ENCODE data around the gene GAP43.

Gene GAP43

DNA sequence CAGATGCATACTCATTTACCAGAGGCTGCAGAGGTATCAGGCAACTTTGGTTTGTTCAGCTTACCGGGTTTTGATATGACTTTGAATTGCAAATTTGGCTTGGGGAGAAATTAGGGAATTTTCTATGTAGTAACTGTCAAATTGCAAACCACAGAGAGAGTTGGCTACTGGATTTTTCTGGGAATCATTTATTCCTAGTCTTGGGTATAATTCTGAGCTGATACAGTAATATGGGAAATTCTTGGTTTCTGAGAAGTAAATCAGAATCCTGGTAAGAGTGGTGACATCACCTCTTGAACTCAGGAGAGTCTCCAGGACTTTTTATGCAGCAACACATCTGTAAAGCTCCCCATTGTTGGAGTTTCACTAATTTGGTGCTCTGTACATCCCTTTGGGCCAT is 39.0 kb downstream of the GAP43 start:
- no peak for DNase-seq (ENCODE audit: low read depth)

DNA sequence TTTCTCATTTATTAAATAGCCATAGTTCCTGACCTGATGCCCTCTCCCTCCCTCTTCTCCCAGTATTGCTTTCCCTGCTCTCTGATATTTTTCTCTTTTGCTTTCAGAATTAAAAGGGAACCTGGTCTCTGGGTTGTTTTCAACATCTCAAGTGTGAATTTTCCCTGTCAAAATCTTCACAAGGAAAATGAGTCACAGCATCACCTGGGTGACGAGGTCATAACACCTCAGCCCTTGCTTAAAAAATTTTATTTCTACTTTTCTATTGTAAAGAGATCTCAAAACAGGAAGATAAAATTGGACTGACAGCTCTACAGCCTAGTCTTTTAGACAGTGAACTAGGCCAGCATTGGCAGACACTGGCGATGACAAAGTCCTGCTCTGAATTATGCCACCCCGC is 40.1 kb downstream of the GAP43 start:
- no peak for DNase-seq (ENCODE audit: low read depth)

DNA sequence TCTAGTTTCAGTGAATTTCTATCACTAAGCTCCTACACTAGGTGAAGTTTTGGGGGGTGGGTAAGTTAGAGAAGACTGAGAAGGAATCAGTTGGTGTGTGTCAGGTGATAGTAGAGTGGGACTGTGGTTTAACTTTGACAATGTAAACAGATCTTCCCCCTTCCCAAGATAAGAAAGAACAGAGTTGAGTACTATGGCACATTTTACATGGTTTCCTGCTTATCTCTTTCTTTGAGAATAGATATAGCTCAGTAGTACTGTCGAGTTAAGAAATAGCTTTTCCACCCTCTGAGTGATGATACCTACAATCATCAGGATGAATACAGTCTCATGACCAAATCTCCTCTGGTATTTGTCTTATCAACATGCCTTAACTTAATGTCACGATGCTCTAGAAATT is 42.8 kb downstream of the GAP43 start:
- no peak for DNase-seq (ENCODE audit: low read depth)

DNA sequence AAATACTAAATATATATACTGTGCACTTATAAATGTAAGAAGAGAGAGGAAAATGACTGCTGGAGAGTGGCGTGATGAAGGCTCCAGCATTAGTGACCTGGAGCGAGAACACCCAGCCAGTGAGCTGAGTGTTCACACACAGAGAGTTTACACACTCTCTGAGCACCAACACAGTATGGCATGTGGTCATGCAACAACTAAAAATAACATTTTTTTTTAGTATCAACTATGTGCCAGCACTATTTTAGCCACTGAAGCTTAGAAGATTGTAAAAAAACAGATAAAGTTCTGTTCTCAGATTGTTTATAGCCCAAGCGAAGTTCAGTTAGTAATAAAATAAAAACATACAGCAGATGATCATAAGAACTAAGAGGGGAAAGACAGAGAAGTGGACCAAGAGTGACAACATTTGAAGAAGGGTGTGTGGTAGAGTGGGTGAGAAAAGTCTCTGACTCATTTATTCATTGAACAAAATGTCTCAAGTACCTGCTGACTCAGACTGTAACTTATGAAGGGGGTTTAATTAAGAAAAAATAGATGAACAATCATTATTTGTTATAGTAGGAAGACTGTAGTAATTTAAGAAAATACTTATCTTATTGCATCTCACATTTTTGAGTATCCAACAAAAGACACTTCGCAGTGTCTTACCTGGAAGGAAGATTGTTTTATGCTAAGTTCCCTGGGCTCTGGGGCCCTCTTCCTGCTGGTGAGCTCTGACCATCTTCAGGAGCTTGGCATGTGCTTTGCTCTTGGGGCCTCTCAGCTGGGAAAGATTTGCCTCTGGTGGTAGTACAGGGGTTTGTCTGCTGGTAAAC is 43.8 kb downstream of the GAP43 start:
- DNase-seq (ENCODE audit: low read depth): no peak

DNA sequence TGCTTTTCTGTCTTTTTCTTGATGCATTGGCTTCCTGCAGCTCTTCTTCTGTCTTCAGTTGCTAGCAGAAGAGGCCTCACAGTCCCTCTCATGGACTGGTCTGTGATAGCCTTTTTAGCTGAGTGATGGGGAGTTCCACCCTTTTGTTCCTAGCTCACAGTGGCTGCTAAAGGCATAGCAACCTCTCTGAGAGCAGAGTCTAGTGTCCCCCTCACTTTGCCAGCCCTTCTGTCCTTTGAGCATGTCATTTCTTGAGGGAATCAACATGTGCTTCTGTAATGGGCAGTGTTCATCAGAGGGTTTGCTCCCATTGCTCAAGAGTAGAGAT is 44.4 kb downstream of the GAP43 start:
- DNase-seq (ENCODE audit: low read depth): no peak

DNA sequence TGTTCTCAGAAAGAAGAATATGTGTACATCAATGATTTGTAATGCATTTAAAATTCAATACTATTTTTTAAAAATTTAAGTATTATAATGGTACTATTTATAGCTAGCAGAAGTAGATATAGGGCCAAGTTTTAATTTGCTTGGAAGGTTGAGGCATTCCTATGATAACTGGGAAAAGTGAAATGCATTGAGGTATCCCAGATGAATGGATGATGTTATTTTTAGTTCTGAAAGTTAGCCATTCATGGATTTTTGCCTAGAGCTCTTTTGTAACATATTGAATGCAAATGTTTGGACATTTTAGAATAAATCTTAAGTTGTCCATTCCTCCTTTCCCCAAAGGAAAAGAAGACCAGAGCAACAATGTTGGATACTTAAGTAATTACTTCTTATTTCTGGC is 47.6 kb downstream of the GAP43 start:
- no peak for DNase-seq (ENCODE audit: low read depth)

DNA sequence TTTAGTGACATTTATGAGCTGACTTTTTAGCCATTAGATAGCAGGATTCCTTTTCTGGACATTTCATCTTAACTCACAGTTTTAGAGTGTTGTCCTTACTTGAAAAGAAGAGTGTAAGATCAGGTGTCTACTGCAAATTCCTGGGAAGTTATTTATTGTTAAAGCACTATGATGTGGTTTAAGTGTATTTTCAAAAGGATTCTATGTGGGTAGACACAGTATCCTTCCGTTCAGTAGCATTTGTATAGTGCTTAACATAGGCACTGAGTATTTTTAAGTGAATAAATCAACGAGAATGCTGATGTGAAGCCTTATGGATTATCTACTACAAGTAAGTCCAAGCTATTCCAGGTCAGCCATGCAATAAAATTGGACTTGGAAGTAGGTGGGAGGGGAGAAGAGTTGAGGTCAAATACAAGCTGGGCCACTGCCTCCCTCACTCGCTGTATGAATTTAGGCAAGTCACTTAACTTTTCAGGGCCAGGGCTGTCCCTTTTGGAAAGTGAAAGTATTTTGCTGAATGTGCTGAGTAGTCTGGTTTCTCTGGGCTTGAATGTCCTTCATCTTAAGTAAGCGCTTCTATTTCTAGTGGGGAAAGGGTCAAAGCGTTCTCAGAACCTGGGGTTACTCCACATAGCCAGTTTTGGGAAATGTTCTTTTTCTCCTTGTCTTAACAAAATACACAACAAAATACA is 48.6 kb downstream of the GAP43 start:
- no peak for DNase-seq (ENCODE audit: low read depth)

DNA sequence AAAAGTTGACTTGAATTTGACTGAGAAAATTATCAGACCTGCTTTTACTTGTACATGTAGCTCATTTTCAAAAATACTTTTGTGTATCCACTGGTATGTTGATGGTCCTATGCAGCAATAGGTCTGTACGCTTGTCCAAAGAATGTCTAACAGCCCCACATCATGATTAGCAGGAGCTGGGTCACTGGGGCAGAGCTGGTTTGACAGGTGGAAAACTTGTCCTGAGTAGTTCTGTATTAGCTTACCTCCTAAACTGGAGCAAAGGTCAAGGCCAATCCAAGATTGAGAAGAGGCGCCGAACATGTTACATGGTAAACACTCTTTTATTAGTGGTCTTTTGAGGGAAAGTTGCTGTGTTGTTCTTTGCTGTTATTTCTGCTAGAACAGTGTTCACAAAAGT is 50.6 kb downstream of the GAP43 start:
- no peak for DNase-seq (ENCODE audit: low read depth)

DNA sequence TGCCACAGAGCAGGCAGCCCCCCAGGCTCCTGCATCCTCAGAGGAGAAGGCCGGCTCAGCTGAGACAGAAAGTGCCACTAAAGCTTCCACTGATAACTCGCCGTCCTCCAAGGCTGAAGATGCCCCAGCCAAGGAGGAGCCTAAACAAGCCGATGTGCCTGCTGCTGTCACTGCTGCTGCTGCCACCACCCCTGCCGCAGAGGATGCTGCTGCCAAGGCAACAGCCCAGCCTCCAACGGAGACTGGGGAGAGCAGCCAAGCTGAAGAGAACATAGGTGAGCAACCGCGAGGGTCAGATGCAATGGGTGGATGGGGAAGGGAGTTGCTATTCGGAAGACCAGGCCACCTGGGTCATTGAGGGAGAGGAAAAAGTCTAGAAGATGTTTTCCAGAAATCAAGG is 53.0 kb downstream of the GAP43 start:
- no peak for DNase-seq (ENCODE audit: low read depth)

DNA sequence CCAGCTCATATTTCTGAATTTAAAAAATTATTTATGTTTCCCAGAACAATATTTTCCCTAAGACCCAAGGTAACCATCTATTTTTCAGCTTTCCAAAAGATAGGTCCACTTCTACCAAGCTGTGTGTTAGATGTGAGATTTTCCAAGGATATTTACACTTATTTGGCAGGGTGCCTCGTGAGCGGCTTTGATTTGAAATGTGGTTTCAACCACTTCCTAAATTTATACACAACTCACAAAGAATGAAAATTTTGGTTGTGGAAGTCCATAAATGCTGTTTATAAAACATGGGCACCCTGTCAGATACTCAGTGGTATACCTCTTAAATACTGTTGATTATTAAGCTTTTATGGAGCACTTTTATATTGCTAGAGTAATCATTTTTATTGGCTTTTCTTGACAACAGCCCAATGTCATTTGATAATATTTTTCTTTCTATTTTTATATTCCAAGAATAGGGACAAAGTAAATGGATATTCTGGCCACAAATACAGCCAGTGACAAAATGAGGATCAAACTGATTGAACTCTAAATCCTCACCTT is 57.6 kb downstream of the GAP43 start:
- DNase-seq (ENCODE audit: low read depth): no peak

DNA sequence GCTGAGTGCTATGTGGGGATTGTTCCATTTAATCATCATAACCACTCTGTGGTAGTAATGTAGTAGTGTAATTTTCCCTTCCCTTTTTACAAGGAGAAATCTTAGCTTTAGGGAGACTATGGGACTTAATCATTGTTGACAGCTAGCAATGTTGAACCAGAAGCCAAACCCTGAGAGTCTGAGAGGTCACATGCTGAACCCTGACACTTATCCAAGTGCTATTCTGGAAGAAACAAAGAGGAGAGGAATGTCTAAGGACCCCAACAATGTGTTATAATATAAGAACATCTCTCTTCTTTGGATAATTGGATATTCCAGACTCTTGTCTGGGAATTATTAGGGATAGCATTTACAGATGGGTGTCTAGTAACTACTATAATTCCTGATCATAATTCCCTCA is 58.4 kb downstream of the GAP43 start:
- DNase-seq (ENCODE audit: low read depth): no peak

DNA sequence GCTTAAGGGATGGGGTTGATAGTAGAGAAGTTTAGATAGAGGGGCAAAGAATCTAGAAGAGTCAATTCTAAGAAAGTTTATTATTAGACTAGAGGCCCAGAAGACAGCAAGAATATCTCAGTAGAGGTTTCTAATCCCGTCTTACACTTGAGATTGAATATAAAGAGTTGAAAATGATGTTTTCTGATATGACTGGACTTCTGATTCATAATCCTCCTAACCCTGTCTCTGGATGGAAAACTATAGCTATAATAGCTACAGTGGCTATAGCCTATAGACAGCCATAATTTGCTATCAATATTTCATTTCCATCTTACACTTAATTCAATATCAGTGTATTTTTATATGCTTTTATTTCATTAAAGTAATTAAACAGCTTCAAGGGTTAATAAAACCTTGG is 60.0 kb downstream of the GAP43 start:
- DNase-seq (ENCODE audit: low read depth): no peak

DNA sequence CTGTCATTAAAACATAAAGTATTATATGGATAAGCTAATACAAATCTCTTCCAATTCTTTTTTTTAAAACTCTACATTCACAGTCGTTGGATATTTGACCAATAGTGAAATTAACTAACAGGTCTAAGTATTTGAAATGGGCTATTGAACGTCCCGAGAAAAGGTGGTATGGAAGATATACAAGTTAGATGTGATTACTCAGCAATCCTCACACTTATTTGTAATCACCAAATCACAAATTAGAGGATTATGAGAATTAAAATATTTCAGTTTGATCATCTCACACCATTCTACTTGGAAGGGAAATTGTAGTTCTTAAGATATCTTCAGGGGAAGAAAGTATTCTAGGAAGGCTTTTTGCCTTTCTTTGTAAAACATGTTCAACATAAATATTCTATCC is 60.5 kb downstream of the GAP43 start:
- no peak for DNase-seq (ENCODE audit: low read depth)

DNA sequence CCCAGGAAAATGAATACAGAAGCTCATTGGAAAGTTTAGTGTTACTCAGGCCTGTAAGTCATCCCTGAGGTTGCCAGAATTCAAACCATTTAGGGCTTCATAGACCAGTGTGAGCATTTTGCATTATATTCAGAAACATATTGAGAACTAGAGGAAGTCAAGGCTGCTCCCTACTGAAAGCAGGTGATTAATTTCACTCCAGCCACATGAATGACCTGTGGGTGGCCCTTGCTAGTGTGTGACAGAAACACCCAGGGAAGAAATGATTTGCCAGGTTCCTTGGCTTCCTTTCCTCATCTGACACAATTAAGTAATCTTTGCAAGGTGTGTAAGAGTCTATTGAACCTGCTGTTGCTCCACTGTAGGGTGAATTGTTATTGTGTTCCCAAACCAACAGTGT is 61.8 kb downstream of the GAP43 start:
- no peak for DNase-seq (ENCODE audit: low read depth)

DNA sequence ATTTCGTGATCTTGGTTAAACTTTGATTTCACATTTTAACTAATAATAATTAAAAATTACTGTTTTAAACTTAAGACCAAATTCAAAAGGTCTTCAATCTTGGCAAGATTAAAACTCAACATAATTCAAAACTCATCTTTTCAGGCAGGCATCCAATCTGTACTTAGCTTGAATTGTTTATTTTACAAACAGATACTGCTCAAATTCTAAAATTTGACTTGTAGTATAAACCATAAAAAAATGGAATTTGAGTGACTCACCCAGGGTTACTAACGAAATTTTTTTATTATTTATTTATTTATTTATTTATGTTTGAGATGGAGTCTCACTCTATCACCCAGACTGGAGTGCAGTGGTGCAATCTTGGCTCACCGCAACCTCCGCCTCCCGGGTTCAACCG is 64.4 kb downstream of the GAP43 start:
- no peak for DNase-seq (ENCODE audit: low read depth)

DNA sequence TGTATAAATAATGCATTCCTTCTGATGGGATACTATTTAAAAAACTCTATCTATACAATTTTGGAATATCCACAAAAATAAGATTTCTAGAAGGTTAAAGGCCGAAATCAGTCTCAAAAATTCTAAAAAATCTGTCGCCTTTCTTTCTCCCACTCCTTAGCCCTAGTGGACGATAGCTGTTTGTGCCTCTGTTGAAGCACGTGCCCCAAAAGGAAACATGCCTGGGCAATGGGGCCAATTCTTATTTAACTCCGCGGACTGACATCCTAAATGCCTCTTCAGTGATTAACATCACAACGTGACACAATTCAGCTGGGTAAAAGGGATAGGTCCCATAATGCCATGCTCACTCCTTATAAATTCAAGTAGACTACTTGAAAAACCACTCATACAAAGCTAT is 65.1 kb downstream of the GAP43 start:
- no peak for DNase-seq (ENCODE audit: low read depth)

DNA sequence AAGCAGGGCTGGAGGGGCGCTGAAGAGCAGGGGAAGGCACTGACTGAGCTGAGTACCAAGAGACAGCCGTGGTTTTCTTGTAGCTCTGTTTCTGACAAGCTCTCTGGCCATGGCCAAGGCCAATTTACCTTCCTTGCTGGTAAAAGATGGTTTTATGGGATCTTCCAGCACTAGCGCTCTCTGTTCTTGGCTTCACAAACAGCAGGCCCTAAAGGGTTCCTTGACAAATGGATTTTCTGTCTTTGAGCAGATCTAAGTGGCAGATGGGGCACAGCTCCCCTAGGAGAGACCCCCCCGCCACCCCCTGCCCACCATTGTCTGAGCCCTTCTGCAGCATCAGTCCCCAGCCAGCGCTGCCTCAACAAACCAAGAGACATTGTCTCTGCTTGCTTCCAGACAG is 66.6 kb downstream of the GAP43 start:
- DNase-seq (ENCODE audit: low read depth): no peak

DNA sequence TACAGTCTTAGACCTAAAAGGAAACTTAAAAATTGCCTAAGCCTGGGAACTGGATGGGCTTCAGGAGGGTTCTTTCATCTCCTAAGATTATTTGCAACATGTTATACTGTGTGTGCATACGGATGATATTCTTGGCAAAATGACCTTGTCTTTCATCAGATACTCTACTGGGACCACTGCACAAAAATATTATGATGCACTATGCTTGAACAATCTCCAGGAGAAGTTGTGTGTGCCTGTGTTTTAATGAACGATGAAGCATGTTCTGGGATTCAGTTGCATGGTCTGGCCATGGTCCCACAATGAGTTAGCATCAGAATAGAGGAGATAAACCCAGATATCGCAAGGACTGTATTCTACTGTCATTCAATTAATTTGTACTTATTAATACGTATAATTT is 68.7 kb downstream of the GAP43 start:
- no peak for DNase-seq (ENCODE audit: low read depth)

DNA sequence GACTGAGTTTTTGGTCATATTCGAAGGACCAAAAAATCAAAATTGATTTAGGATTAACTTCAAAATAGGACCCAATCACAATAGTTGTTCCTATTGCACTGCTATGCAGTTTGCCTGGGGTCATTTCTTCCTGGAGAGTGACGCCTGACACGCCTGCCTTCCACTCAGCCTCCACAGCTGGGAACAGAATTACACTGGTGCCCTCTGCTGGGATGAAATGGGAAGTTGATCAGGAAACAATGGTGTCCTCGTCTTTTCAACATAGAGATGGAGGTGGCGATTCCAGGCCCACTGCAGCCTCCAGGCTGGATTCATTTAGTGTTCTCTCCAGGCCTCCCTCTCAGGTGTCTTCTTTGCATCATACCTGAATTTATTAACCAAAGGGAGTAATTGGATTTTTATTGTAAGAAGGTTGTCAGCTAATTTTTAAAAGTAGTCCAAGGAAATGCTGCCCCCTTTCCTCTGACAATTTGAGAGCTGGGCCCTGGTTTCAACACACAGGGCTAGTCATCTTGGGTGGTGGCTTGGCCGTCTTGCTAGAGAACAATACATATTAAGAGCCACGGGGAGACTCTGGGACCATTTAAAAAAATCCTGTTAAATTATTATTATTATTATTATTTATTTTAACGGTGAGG is 69.7 kb downstream of the GAP43 start:
- peak; percentile 34 for DNase-seq (ENCODE audit: low read depth)

DNA sequence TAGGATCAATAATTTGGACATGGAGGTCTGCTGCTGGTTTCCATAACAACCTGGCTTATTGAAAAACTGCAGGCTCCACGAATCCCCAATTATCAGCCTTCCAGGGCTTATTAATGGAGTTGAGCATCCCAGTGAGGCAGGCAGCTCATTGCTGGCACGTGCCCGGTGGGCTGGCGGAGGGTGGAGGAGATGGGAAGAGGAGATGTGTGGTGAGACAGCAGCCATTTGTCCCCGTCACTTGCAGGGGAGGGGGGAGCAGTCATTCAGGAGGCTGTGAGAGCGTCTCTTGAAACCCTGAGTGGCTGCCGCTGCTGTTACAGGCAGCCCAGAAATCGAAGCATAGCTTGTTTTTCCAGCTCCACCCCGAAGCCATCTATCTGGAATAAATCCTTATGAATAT is 70.6 kb downstream of the GAP43 start:
- no peak for DNase-seq (ENCODE audit: low read depth)

DNA sequence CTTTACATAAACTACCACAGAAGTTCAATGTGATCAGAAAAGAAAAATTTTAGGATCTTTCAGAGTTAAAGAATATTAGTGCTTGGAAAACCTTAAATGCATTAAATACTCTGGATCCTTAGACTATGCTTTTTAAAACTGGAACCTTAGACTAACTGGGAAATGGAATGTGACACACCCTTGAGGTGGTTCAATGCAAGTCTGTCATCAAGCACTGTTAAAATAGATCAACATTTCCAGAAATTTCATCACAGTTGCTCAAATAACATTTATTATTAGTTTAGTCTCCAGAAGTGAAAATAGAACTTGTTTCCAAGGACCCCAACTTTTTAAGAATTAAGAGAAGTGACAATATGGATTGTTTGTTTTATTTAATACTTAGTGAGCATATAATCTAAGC is 71.8 kb downstream of the GAP43 start:
- DNase-seq (ENCODE audit: low read depth): no peak

DNA sequence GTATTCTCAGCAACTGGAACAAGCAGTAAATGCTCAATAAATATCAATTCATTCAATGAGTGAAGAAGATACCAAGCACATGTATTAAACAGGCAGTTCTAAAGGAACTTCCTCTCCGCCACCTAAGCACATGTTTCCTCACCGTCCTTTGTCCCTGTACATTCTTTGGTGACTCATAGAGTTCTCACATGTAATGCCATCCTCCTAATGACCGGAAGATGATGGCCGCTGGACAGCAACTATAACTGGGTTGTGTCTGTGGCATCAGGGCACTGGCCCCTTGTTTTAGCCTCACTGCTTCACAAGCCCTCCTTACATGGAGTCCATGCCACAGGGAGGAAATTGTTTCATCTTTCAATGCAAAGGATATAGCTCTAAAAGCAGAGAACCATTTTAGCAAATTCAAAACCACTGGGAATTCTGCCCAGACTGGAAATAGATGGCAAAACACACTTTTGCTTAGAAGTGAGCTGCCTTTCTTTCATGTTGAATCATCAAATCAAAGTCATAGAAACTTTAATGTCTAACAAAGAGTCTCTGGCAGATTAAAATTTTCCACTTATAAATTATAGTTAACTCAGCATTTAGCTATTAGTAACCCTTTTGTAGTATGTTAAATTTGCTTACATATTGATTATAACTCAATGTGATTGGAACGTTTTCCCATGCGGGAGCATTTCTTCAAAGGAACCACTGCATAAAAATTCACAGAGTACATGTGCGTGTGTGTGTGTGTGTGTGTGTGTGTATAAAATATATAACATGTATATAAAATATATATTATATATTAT is 74.1 kb downstream of the GAP43 start:
- no peak for DNase-seq (ENCODE audit: low read depth)
